Mesenchymal stem cell (in vitro differentiated cells and primary cell): ENCODE data around the gene PPP4C.

Experiments used
- DNase-seq: peaks from one replicate; pipeline ENCODE4 v3.0.0-alpha.2; 2013
- H2AFZ ChIP-seq: one replicate; pipeline ENCODE4 v1.6.1; 2013; ENCODE audit warnings: low read depth, mild to moderate bottlenecking, control low read depth, inconsistent platforms, low read length, moderate library complexity
- H2AK5ac ChIP-seq: 2 replicates; pipeline ENCODE4 v1.6.1; 2013; ENCODE audit warnings: low read length, moderate library complexity, mild to moderate bottlenecking, inconsistent platforms; ENCODE audit not compliant: severe bottlenecking
- H2BK120ac ChIP-seq: one replicate; pipeline ENCODE4 v1.6.1; 2013; ENCODE audit warnings: low read depth, mild to moderate bottlenecking, inconsistent platforms, low read length, moderate library complexity
- H2BK12ac ChIP-seq, 2 experiments: one replicate each; pipeline ENCODE4 v1.6.1; 2013; ENCODE audit warnings: inconsistent platforms in 2 of 2, low read length in 2 of 2, mild to moderate bottlenecking in 2 of 2, moderate library complexity in 2 of 2, control low read depth in 1 of 2
- H2BK15ac ChIP-seq: one replicate; pipeline ENCODE4 v1.6.1; 2013; ENCODE audit warnings: mild to moderate bottlenecking, low read depth, inconsistent platforms; ENCODE audit not compliant: poor library complexity, severe bottlenecking
- H2BK5ac ChIP-seq: 2 replicates; pipeline ENCODE4 v1.6.1; 2013; ENCODE audit warnings: low read depth, mild to moderate bottlenecking, low read length, control low read depth, inconsistent platforms; ENCODE audit not compliant: poor library complexity, severe bottlenecking
- H3K14ac ChIP-seq, 2 experiments: one replicate each; pipeline ENCODE4 v1.6.1; 2013; ENCODE audit warnings: inconsistent platforms in 2 of 2, low read length in 2 of 2, control low read depth in 1 of 2, mild to moderate bottlenecking in 1 of 2, moderate library complexity in 1 of 2
- H3K18ac ChIP-seq, 2 experiments: one replicate each; pipeline ENCODE4 v1.6.1; 2013; ENCODE audit warnings: inconsistent platforms in 2 of 2, low read length in 2 of 2, control low read depth in 1 of 2, low read depth in 1 of 2, mild to moderate bottlenecking in 1 of 2
- H3K23ac ChIP-seq, 2 experiments: one replicate each; pipeline ENCODE4 v1.6.1; 2013; ENCODE audit warnings: inconsistent platforms in 2 of 2, low read length in 2 of 2, mild to moderate bottlenecking in 2 of 2, moderate library complexity in 2 of 2, control low read depth in 1 of 2
- H3K27ac ChIP-seq: 2 replicates; pipeline ENCODE4 v1.5.1; 2013; ENCODE audit warnings: mild to moderate bottlenecking, moderate library complexity, low read length, control low read depth, inconsistent platforms; ENCODE audit not compliant: poor library complexity, severe bottlenecking
- H3K27me3 ChIP-seq, 2 experiments: 2 replicates each; pipeline versions ENCODE4 v1.6.1 to v1.7.0; 2013; ENCODE audit warnings: low read length in 2 of 2, mild to moderate bottlenecking in 2 of 2, moderate library complexity in 2 of 2, control low read depth in 1 of 2, inconsistent platforms in 1 of 2; ENCODE audit not compliant: control insufficient read depth in 1 of 2, insufficient read depth in 1 of 2
- H3K36me3 ChIP-seq, 2 experiments: 2 replicates each; pipeline versions ENCODE4 v1.6.1 to v1.7.0; 2013; ENCODE audit warnings: low read length in 2 of 2, control low read depth in 1 of 2, inconsistent platforms in 1 of 2, low read depth in 1 of 2, mild to moderate bottlenecking in 1 of 2; ENCODE audit not compliant: insufficient read depth in 2 of 2, control insufficient read depth in 1 of 2
- H3K4ac ChIP-seq, 2 experiments: one replicate each; pipeline ENCODE4 v1.6.1; 2013; ENCODE audit warnings: inconsistent platforms in 2 of 2, low read length in 2 of 2, mild to moderate bottlenecking in 2 of 2, moderate library complexity in 2 of 2, control low read depth in 1 of 2, low read depth in 1 of 2
- H3K4me1 ChIP-seq: 2 replicates; pipeline ENCODE4 v1.6.1; 2013; ENCODE audit warnings: low read depth, low read length, control low read depth; ENCODE audit not compliant: control insufficient read depth, insufficient read depth
- H3K4me2 ChIP-seq: 2 replicates; pipeline ENCODE4 v1.6.1; 2013; ENCODE audit warnings: low read length, mild to moderate bottlenecking, inconsistent platforms; ENCODE audit not compliant: poor library complexity, severe bottlenecking
- H3K4me3 ChIP-seq, 2 experiments: 2 replicates each; pipeline versions ENCODE4 v1.5.1 to v1.7.0; 2013; ENCODE audit warnings: low read length in 2 of 2, mild to moderate bottlenecking in 2 of 2, control low read depth in 1 of 2, low read depth in 1 of 2; ENCODE audit not compliant: insufficient read depth in 1 of 2
- H3K79me1 ChIP-seq: replicated peaks from 2 replicates; pipeline ENCODE4 v1.6.1; 2013; ENCODE audit warnings: mild to moderate bottlenecking, control low read depth, low read length, inconsistent platforms; ENCODE audit not compliant: poor library complexity, severe bottlenecking
- H3K9ac ChIP-seq: 2 replicates; pipeline ENCODE4 v1.7.0; 2013; ENCODE audit warnings: mild to moderate bottlenecking, low read length, moderate library complexity
- H3K9me3 ChIP-seq: 2 replicates; pipeline ENCODE4 v1.7.0; 2013; ENCODE audit warnings: mild to moderate bottlenecking, low read length; ENCODE audit not compliant: control insufficient read depth
- H4K8ac ChIP-seq: one replicate; pipeline ENCODE4 v1.6.1; 2013; ENCODE audit warnings: inconsistent platforms, mild to moderate bottlenecking, low read length, moderate library complexity
- H4K91ac ChIP-seq: one replicate; pipeline ENCODE4 v1.6.1; 2013; ENCODE audit warnings: mild to moderate bottlenecking, low read length, inconsistent platforms
- WGBS: methylation state at CpG from one replicate; pipeline ENCODE4 v1.1.7; 2013; ENCODE audit warnings: mixed read lengths; 5-methylcytosine and 5-hydroxymethylcytosine counted together

PPP4C gene

DNA sequence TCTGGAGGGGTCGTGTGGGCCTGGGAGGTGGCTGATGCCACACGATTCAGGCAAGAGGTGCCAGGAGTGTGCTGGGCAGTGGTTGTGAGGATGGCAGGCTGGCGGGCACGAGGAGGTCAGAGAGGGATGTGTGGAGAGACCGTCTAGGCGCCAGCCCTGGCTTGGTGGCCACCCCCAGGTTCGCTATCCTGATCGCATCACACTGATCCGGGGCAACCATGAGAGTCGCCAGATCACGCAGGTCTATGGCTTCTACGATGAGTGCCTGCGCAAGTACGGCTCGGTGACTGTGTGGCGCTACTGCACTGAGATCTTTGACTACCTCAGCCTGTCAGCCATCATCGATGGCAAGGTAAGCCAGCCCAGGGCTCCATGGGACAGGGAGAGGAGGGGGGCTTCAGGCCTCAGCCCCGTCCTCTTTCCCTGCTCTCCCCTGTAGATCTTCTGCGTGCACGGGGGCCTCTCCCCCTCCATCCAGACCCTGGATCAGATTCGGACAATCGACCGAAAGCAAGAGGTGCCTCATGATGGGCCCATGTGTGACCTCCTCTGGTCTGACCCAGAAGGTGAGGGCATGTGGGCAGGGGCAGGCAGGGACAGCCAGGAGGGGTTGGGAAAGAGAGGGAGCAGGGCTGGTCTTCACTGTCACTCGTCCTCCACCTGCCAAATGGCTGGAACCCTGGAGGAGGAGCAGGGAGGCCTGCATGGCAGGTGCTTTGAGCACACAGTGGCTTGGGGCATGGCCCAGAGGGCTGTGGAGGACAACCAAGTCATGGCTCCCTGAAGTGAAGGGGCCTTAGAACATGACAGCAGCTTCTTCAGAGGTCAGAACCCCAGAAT is 7.6 kb downstream of the PPP4C start:
- Histone ChIP-seq H3K4ac (no peak overlapping the region), H3K23ac (no peak overlapping the region), H2AK5ac (no peak overlapping the region), H3K9ac (no peak overlapping the region), H3K4me3 (no peak overlapping the region), H4K8ac (no peak overlapping the region), H2BK12ac (no peak overlapping the region), H3K27me3 (no peaks in the 10 kb centered on the region), H3K4me2 (no peak overlapping the region), H4K91ac (peak overlapping the region; percentile 21), H3K18ac (no peak overlapping the region), H2BK5ac (no peak overlapping the region), H2AFZ (no peak overlapping the region), H2BK120ac (no peak overlapping the region), H3K36me3 (peaks cover 69 to 84% of the 10 kb centered on the region in 2 experiments), H2BK15ac (no peak overlapping the region), H3K27ac (no peak overlapping the region), H3K14ac (no peak overlapping the region), H3K9me3 (no peaks in the 10 kb centered on the region), H3K4me1 (peaks cover 7% of the 10 kb centered on the region), H3K79me1 (peaks cover 42% of the 10 kb centered on the region)
- no peak for DNase-seq
- WGBS = 97% methylated on average over 23 of the region's 24 CpGs

- no peak overlapping the region for H2BK15ac ChIP-seq
- H4K8ac ChIP-seq = no peak overlapping the region
- H3K4me2 ChIP-seq = no peak overlapping the region
- no peak overlapping the region for H3K4me3 ChIP-seq
- no peaks in the 10 kb centered on the region for H3K27me3 ChIP-seq
- no peak overlapping the region for H3K18ac ChIP-seq
- no peak for DNase-seq
- H3K9me3 ChIP-seq = no peaks in the 10 kb centered on the region
- no peak overlapping the region for H3K9ac ChIP-seq
- no peak overlapping the region for H2AK5ac ChIP-seq
- H2BK12ac ChIP-seq = no peak overlapping the region
- H2AFZ ChIP-seq = no peak overlapping the region
- H3K4me1 ChIP-seq = peaks cover 4% of the 10 kb centered on the region
- no peak overlapping the region for H3K27ac ChIP-seq
- H3K4ac ChIP-seq = no peak overlapping the region
- peaks cover 62 to 83% of the 10 kb centered on the region in 2 experiments for H3K36me3 ChIP-seq
- no peak overlapping the region for H3K23ac ChIP-seq
- no peak overlapping the region for H4K91ac ChIP-seq
- H3K14ac ChIP-seq = no peak overlapping the region
- no peak overlapping the region for H2BK120ac ChIP-seq
- WGBS = 89% methylated on average over 18 of the region's 18 CpGs
- H2BK5ac ChIP-seq = no peak overlapping the region
- peaks cover 42% of the 10 kb centered on the region for H3K79me1 ChIP-seq
These were observed 8.5 kb downstream of the PPP4C start for GRCh38 chr16:30084096-30084815.

DNA sequence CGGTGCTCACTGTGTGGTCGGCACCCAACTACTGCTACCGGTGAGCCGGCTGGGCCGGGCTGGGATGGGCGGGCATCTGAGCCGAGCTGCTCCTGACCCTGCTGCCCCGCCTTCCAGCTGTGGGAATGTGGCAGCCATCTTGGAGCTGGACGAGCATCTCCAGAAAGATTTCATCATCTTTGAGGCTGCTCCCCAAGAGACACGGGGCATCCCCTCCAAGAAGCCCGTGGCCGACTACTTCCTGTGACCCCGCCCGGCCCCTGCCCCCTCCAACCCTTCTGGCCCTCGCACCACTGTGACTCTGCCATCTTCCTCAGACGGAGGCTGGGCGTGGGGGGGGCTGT is 9.0 kb downstream of the PPP4C start:
- Histone ChIP-seq H3K9ac (peak overlapping the region; percentile 75), H3K36me3 (peaks cover 57 to 77% of the 10 kb centered on the region in 2 experiments), H2BK5ac (no peak overlapping the region), H3K4ac (no peak overlapping the region), H4K91ac (no peak overlapping the region), H4K8ac (no peak overlapping the region), H3K27ac (no peak overlapping the region), H3K18ac (no peak overlapping the region), H3K79me1 (peaks cover 42% of the 10 kb centered on the region), H3K23ac (no peak overlapping the region), H2BK12ac (no peak overlapping the region), H3K4me2 (no peak overlapping the region), H3K9me3 (no peaks in the 10 kb centered on the region), H2BK120ac (no peak overlapping the region), H3K14ac (no peak overlapping the region), H3K27me3 (no peaks in the 10 kb centered on the region), H2AK5ac (no peak overlapping the region), H3K4me3 (no peak overlapping the region), H3K4me1 (peaks cover 4% of the 10 kb centered on the region), H2BK15ac (no peak overlapping the region), H2AFZ (no peak overlapping the region)
- 89% methylated on average over 17 of the region's 17 CpGs for WGBS
- DNase-seq = no peak

- Histone ChIP-seq H3K14ac (no peak overlapping the region), H3K27me3 (no peaks in the 10 kb centered on the region), H2BK120ac (no peak overlapping the region), H2BK5ac (no peak overlapping the region), H3K27ac (no peak overlapping the region), H2AFZ (no peak overlapping the region), H3K23ac (no peak overlapping the region), H3K4me3 (no peak overlapping the region), H3K9me3 (no peaks in the 10 kb centered on the region), H3K36me3 (peaks cover 52 to 74% of the 10 kb centered on the region in 2 experiments), H3K9ac (peak overlapping the region; percentile 75), H2BK15ac (no peak overlapping the region), H3K4me2 (no peak overlapping the region), H4K91ac (no peak overlapping the region), H3K4me1 (peaks cover 6% of the 10 kb centered on the region), H3K4ac (no peak overlapping the region), H2BK12ac (no peak overlapping the region), H3K79me1 (peaks cover 42% of the 10 kb centered on the region), H2AK5ac (no peak overlapping the region), H4K8ac (no peak overlapping the region), H3K18ac (no peak overlapping the region)
- WGBS = 79% methylated on average over 2 of the region's 3 CpGs
- DNase-seq = no peak
These were observed 9.5 kb downstream of the PPP4C start for GRCh38 chr16:30085247-30085646.
